ENCODE data around the gene YJEFN3. TPM values are rescaled to one million over a fixed set of nuclear protein-coding genes. Genes with fewer than 3 reads are reported as not detected.

YJEFN3 gene
- total and polyA plus RNA-seq, 2 donors (not counting 3 experiments of a cell fraction or from before 2014, with no cell fraction given) = 1.9 to 2.1 TPM

- FAIRE-seq (no peak), DNase-seq (ENCODE audit: low read depth, low spot score) (no peak)
- Histone ChIP-seq H3K27ac (ENCODE audit: insufficient read depth, low read depth, low read length) (no peak overlapping the region), H3K79me2 (ENCODE audit: control insufficient read depth, insufficient read depth, low read length) (no peaks in the 10 kb centered on the region), H3K9ac (replicated peaks; ENCODE audit: extremely low read depth, insufficient read depth, low read length) (no peak overlapping the region), H3K4me2 (ENCODE audit: insufficient read depth, low read length) (no peak overlapping the region), H3K36me3 (ENCODE audit: control insufficient read depth in 2 of 2, extremely low read depth in 1 of 2, insufficient read depth in 2 of 2, low read length in 2 of 2) (no peaks in the 10 kb centered on the region), H3K27me3 (ENCODE audit: control insufficient read depth in 2 of 2, insufficient read depth in 2 of 2, low read length in 2 of 2) (no peaks in the 10 kb centered on the region), H3K4me1 (ENCODE audit: control insufficient read depth, extremely low read depth, insufficient read depth, low read length) (no peaks in the 10 kb centered on the region), H3K4me3 (replicated peaks in 1 of 3; ENCODE audit: insufficient read depth in 1 of 3, low read depth in 1 of 3, low read length in 3 of 3) (no peak overlapping the region), H3K9me1 (replicated peaks; ENCODE audit: control insufficient read depth, extremely low read depth, insufficient read depth, low read length) (no peaks in the 10 kb centered on the region), H2AFZ (ENCODE audit: low read depth, low read length) (no peak overlapping the region), H3K9me3 (replicated peaks; ENCODE audit: control insufficient read depth, insufficient read depth, low read length) (no peaks in the 10 kb centered on the region), H4K20me1 (replicated peaks; ENCODE audit: control insufficient read depth, extremely low read depth, insufficient read depth, low read length) (no peaks in the 10 kb centered on the region)
- BruUV-seq (replicated peaks) = no TSS peak
- ChIA-PET CTCF (interaction anchor here (1.1 kb wide), 2 partner anchors 10 to 20 kb away, joined by 3 to 4 read pairs; no protein-coding TSS in a partner anchor), POLR2A (no interaction called here)
- intact Hi-C loops (cut with micrococcal nuclease) (no loop called here), dilution Hi-C loops (cut with MboI; ENCODE audit: extremely low pct_ligation_motif_present, low sequenced_read_pairs) (no loop called here)
- TF ChIP-seq, protein P1, sequence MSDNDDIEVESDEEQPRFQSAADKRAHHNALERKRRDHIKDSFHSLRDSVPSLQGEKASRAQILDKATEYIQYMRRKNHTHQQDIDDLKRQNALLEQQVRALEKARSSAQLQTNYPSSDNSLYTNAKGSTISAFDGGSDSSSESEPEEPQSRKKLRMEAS (IDR thresholded peaks at IDR 0.05; ENCODE audit: insufficient read depth, insufficient read length) = no peak
- TF ChIP-seq CTCF (IDR thresholded peaks at IDR 0.05; ENCODE audit: extremely low read depth in 1 of 2, insufficient read depth in 1 of 2, low read depth in 1 of 2, low read length in 2 of 2) = no peak
- no peak for TF ChIP-seq MYC (IDR thresholded peaks at IDR 0.05; ENCODE audit: low read depth, low read length)
- TF ChIP-seq JUN (IDR thresholded peaks at IDR 0.05; ENCODE audit: borderline replicate concordance, insufficient read depth, insufficient read length, low read depth) = no peak
- no peak for TF ChIP-seq EZH2 (IDR thresholded peaks at IDR 0.05; ENCODE audit: borderline replicate concordance, low read depth, low read length, severe bottlenecking)
- no peak for TF ChIP-seq FOS (IDR thresholded peaks at IDR 0.05; ENCODE audit: borderline replicate concordance, insufficient read depth, low read length)
- TF ChIP-seq POLR2AphosphoS5 (IDR thresholded peaks at IDR 0.05; ENCODE audit: insufficient read depth, low read depth, low read length) = no peak
- TF ChIP-seq POLR2A (IDR thresholded peaks at IDR 0.05; ENCODE audit: low read depth, low read length) = no peak
Observed at GRCh38 chr19:19558636-19559035, 29.9 kb downstream of the YJEFN3 start.
